Right atrium auricular region (tissue), 2 donors: ENCODE data around the gene NUS1. TPM values are rescaled to one million over a fixed set of nuclear protein-coding genes. Genes with fewer than 3 reads are reported as not detected.
"Not testable (repeated sequence)": the region's sequence is repeated elsewhere in the genome, so short reads cannot be mapped to it uniquely, and the experiment has no call there.

Experiments
- DNase-seq: peaks from one replicate; pipeline ENCODE4 v3.0.0-alpha.2; 2019; ENCODE audit warnings: low spot score
- H3K27ac ChIP-seq, 2 donors: fragments of 200-600 bp; sonication (generic); 1 replicate in 1 of 2; 2 replicates in 1 of 2; pipeline ENCODE4 v1.5.1; 2016 to 2019
- H3K27me3 ChIP-seq, 2 donors: fragments of 200-600 bp; sonication (generic); one replicate each; pipeline versions ENCODE4 v1.5.1 to v1.6.0; 2017 to 2019
- H3K36me3 ChIP-seq: fragments of 200-600 bp; sonication (generic); one replicate; pipeline ENCODE4 v1.5.1; 2016
- H3K4me1 ChIP-seq, 2 donors: fragments of 200-600 bp; sonication (generic); one replicate each; pipeline versions ENCODE4 v1.5.1 to v1.6.0; 2017 to 2019
- H3K4me3 ChIP-seq, 2 donors: fragments of 200-600 bp; sonication (generic); 1 replicate in 1 of 2; 2 replicates in 1 of 2; pipeline ENCODE4 v1.5.1; 2017 to 2019; ENCODE audit warnings: mild to moderate bottlenecking in 1 of 2, moderate library complexity in 1 of 2
- H3K9me3 ChIP-seq, 2 donors: fragments of 200-600 bp; sonication (generic); one replicate each; pipeline ENCODE4 v1.5.1; 2019
- CTCF ChIP-seq, 2 donors: fragments of 200-600 bp; sonication (generic); IDR thresholded peaks; one replicate each; pipeline ENCODE4 v1.5.1; 2019; ENCODE audit warnings: antibody characterized with exemption in 2 of 2
- total RNA-seq, 2 donors: library from RNA; depleted of rRNA; stranded (reverse); fragments of >200 nt; gene quantifications; one replicate each; pipeline ENCODE4 v1.1.0, GENCODE V29; 2016

Gene NUS1
- total RNA-seq, 2 donors from 2014 or later: 10.8 to 15.5 TPM

- H3K27ac ChIP-seq: no peak overlapping the region
- no peak for DNase-seq
- no peaks in the 10 kb centered on the region for H3K36me3 ChIP-seq
- no peaks in the 10 kb centered on the region for H3K9me3 ChIP-seq
- no peak for TF ChIP-seq CTCF (IDR thresholded peaks at IDR 0.05)
- no peak overlapping the region for H3K4me3 ChIP-seq
- no peaks in the 10 kb centered on the region for H3K4me1 ChIP-seq
- no peaks in the 10 kb centered on the region for H3K27me3 ChIP-seq
Observed at GRCh38 chr6:117728626-117729025, 53.4 kb downstream of the NUS1 start.

- Histone ChIP-seq H3K27ac (no peak overlapping the region), H3K4me3 (no peak overlapping the region), H3K9me3 (no peaks in the 10 kb centered on the region), H3K27me3 (no peaks in the 10 kb centered on the region), H3K4me1 (no peaks in the 10 kb centered on the region), H3K36me3 (no peaks in the 10 kb centered on the region)
- TF ChIP-seq CTCF (IDR thresholded peaks at IDR 0.05): no peak
- DNase-seq: no peak
Observed at GRCh38 chr6:117729613-117730012, 54.3 kb downstream of the NUS1 start.

- no peak for TF ChIP-seq CTCF (IDR thresholded peaks at IDR 0.05)
- no peak overlapping the region for H3K4me3 ChIP-seq
- peaks cover 0 to 7% of the 10 kb centered on the region in 2 donors for H3K9me3 ChIP-seq
- H3K36me3 ChIP-seq: no peaks in the 10 kb centered on the region
- H3K4me1 ChIP-seq: no peaks in the 10 kb centered on the region
- no peaks in the 10 kb centered on the region for H3K27me3 ChIP-seq
- DNase-seq: no peak
- no peak overlapping the region for H3K27ac ChIP-seq
Observed at GRCh38 chr6:117733341-117733740, 58.1 kb downstream of the NUS1 start.

GRCh38 chr6:117739869-117740268 is 64.6 kb downstream of the NUS1 start:
- no peak for DNase-seq
- Histone ChIP-seq H3K9me3 (peaks cover 0 to 18% of the 10 kb centered on the region in 2 donors), H3K27ac (no peak overlapping the region), H3K27me3 (no peaks in the 10 kb centered on the region), H3K36me3 (no peaks in the 10 kb centered on the region), H3K4me1 (no peaks in the 10 kb centered on the region), H3K4me3 (no peak overlapping the region)
- TF ChIP-seq CTCF (IDR thresholded peaks at IDR 0.05): no peak

GRCh38 chr6:117740605-117741004 is 65.3 kb downstream of the NUS1 start:
- H3K27me3 ChIP-seq: no peaks in the 10 kb centered on the region
- no peaks in the 10 kb centered on the region for H3K4me1 ChIP-seq
- H3K36me3 ChIP-seq: no peaks in the 10 kb centered on the region
- no peak overlapping the region for H3K27ac ChIP-seq
- H3K4me3 ChIP-seq: no peak overlapping the region
- peaks cover 0 to 17% of the 10 kb centered on the region in 2 donors for H3K9me3 ChIP-seq
- no peak for TF ChIP-seq CTCF (IDR thresholded peaks at IDR 0.05)
- no peak for DNase-seq

GRCh38 chr6:117750675-117751074 is 75.4 kb downstream of the NUS1 start:
- DNase-seq, H3K36me3 ChIP-seq, H3K4me3 ChIP-seq, H3K27me3 ChIP-seq, H3K9me3 ChIP-seq, H3K4me1 ChIP-seq, H3K27ac ChIP-seq: not testable (repeated sequence)

Other genes with a start within 250 kb of the NUS1 start
- not detected for gene ROS1, start 249.5 kb upstream of the NUS1 start, total RNA-seq
- 1 to 10 TPM; 6.3 to 7.1 TPM for gene DCBLD1, start 192.8 kb upstream of the NUS1 start, total RNA-seq
- 10 to 100 TPM; 20.8 to 24.7 TPM for gene GOPC, start 73.0 kb upstream of the NUS1 start, total RNA-seq
- 1 to 10 TPM; 1.1 to 1.3 TPM for gene SLC35F1, start 231.8 kb downstream of the NUS1 start, total RNA-seq